GM23248 (cell line): ENCODE measurements around the gene ROR1.

Experiments used
- EZH2 ChIP-seq: fragments of 200-600 bp; sonication (generic); IDR thresholded peaks from 2 replicates; pipeline ENCODE4 v1.6.1; 2018; ENCODE audit warnings: antibody characterized with exemption, mild to moderate bottlenecking; ENCODE audit not compliant: insufficient read depth, poor library complexity, severe bottlenecking
- EZH2phosphoT487 ChIP-seq: fragments of 200-600 bp; sonication (generic); IDR thresholded peaks from 2 replicates; pipeline ENCODE4 v1.6.1; 2018; ENCODE audit warnings: antibody characterized with exemption, moderate library complexity, mild to moderate bottlenecking, low read depth; ENCODE audit not compliant: insufficient read depth

- TF ChIP-seq EZH2phosphoT487 (no peak), EZH2 (no peak)
Measured at GRCh38 chr1:63856924-63857323, 83.1 kb downstream of the ROR1 start.
